OCI-LY7 (cell line): ENCODE measurements around the gene SLIT3.

Experiments
- EZH2phosphoT487 ChIP-seq: fragments of 200-600 bp; sonication (generic); IDR thresholded peaks from 2 replicates; pipeline ENCODE4 v1.6.1; 2018; ENCODE audit warnings: low read depth, borderline replicate concordance, mild to moderate bottlenecking, mixed run types, antibody characterized with exemption, low read length, moderate library complexity, mixed read lengths
- TF ChIP-seq, protein P1 (sequence below): fragments of 200-600 bp; sonication (generic); conservative IDR thresholded peaks from 2 replicates; pipeline ENCODE4 v1.5.1; 2014; ENCODE audit warnings: mild to moderate bottlenecking, antibody characterized with exemption, low read length, moderate library complexity, mixed read lengths

DNA sequence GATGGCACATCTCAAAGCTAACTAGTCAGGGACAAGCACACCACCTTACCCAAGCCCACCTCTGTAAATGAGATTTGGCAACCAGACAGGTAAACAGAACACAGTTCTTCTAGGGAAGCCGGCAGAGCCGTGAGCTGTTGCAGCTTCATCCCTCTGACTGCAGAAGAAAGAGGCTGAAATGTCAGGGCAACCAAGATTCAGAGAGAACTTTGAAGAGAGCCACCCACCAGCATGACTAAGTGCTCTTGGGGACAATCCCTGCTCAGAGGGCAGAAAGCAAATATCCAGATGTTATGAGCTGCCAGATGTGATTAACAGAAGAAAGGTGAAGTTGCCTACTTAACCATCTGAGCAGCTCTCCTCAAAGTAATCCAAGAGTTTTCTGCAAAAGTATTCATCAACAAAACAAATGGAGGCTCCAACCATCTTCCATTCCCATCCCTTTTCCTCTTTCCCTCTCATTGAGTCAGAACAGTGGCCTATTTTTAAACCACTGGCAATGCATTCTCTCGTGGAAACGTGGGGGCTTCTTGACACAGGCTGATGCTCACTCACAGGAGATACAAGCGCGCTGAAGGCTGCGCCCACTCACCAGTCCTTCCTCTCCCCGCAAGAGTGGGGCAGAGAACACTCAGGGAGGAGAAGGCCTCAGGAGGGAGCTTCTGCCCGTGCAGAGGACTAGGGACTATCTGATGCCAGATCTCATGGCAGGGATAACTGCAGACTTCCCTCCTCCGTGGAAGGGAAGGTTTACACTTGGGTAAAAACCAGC is 57.1 kb downstream of the SLIT3 start:
- TF ChIP-seq, protein P1, sequence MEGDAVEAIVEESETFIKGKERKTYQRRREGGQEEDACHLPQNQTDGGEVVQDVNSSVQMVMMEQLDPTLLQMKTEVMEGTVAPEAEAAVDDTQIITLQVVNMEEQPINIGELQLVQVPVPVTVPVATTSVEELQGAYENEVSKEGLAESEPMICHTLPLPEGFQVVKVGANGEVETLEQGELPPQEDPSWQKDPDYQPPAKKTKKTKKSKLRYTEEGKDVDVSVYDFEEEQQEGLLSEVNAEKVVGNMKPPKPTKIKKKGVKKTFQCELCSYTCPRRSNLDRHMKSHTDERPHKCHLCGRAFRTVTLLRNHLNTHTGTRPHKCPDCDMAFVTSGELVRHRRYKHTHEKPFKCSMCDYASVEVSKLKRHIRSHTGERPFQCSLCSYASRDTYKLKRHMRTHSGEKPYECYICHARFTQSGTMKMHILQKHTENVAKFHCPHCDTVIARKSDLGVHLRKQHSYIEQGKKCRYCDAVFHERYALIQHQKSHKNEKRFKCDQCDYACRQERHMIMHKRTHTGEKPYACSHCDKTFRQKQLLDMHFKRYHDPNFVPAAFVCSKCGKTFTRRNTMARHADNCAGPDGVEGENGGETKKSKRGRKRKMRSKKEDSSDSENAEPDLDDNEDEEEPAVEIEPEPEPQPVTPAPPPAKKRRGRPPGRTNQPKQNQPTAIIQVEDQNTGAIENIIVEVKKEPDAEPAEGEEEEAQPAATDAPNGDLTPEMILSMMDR = no peak
- TF ChIP-seq EZH2phosphoT487 = no peak
